IPS DF 19.7 (cell line): ENCODE measurements around the gene DNM1L.

Experiments used
- DNase-seq: peaks from one replicate; pipeline ENCODE4 v3.0.0-alpha.2; 2013; ENCODE audit warnings: low read depth, low spot score

DNM1L gene

GRCh38 chr12:32679091-32679919 lies at the start of gene DNM1L:
Gene DNM1L, plus strand, starts transcription at chr12:32679301. Its CDS starts 63 bp downstream, at chr12:32679364.
- peak; percentile 90 for DNase-seq

DNA sequence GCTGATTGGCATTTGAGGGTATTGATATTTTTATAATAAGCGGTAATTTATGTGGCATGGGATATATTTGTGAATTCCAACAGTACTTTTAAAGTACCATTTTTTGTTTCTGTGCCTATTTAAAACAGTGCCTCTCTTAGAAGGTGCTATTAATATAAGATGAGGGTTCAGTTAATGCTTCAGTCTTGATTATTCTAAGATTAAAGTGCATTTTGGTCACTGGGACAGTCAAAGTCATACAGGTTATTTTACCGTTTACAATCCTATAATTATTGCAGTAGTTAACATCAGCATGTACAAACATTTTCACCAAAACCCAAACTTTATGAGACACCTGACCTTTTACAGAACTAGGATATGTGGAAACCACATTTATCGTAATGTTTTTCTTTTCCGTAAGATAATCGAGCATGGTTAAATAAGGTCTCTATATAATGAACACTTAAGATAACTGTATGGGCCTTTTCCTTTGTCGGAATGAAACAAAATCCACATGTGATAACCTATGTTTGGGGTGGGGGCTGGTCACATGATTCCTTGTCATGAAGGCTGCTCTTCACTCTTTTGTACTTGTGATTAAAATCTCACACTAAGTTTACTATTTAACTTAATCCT lies 37.7 kb upstream of the DNM1L start:
- DNase-seq, result no peak

DNA sequence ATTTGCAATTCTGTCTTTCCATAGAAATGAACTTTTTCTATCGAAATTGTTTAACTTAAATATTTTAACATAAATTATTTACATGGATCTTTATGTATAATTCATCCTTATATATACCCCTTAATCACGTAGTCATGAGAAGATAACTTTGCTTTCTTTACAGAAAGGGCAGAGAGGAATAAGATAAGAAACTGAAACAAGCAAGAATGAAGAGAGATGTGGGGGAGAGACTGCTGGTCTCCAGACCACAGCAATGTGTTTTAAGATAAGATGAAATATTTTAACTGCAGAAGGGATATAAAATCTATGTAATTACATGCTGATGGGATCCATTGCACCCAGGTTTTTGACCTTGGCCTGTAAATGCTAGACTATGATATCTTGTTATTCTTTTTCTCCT lies 34.7 kb upstream of the DNM1L start:
- DNase-seq, result no peak

DNA sequence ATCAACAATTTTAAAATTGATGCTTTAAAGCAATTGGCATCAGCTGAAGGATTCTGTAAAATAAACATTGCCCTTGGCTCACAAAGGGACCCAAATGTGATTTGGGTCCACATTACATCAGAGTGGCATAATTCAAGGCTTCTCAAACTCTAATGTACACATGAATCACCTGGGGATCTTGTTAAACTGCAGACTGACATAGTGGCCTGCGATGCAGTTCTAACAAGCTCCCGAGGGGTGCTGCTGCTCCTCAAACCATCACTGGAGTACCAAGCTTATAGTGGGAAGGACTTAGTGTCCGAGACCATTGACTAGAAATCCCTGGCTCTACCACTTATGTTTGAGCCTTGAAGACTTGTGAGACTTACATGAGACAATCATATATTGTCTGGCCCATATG lies 31.8 kb upstream of the DNM1L start:
- no peak for DNase-seq

- DNase-seq, result no peak
Observed at GRCh38 chr12:32650508-32650907, 28.6 kb upstream of the DNM1L start.

DNA sequence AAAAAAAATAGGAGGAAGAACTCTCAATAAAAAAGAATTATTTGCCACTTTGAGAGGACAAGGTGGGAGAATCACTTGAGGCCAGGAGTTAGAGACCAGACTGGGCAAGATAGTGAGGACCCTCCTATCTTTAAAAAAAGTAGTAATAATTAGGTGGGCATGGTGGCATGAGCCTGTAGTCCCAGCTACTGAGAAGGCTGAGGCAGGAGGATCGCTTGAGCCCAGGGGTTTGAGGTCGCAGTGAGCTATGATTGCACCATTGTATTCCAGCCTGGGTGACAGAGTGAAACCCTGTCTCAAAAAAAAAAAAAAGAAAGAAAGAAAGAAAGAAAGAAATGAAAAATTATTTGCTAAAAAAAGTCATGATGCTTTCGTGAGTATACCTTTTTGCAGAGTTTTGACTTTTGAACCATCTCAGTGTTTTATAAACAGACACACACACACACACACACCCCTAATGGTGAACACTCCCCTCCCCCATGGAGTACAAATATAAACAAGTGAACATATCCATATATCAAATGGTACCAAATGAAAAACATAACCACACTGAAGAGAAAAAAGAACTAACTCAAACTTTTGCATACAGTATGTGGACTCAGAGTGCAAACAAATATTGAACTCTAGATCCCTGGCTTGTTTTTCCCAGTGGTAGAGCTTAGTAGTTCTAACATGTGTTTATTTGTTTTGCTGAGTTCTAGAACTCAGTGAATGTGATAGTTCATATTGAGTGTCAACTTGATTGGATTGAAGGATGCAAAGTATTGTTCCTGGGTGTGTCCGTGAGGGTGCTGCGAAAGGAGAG lies 27.7 kb upstream of the DNM1L start:
- no peak for DNase-seq

DNA sequence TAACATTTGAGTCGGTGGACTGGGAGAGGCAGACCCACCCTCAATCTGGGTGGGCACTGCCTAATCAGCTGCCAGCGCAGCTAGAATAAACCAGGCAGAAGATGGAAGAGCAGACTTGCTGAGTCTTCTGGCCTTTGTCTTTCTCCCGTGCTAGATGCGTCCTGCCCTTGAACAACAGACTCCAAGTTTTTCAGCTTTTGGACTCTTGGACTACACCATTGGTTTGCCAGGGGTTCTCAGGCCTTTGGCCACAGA lies 27.2 kb upstream of the DNM1L start:
- DNase-seq, result no peak

DNA sequence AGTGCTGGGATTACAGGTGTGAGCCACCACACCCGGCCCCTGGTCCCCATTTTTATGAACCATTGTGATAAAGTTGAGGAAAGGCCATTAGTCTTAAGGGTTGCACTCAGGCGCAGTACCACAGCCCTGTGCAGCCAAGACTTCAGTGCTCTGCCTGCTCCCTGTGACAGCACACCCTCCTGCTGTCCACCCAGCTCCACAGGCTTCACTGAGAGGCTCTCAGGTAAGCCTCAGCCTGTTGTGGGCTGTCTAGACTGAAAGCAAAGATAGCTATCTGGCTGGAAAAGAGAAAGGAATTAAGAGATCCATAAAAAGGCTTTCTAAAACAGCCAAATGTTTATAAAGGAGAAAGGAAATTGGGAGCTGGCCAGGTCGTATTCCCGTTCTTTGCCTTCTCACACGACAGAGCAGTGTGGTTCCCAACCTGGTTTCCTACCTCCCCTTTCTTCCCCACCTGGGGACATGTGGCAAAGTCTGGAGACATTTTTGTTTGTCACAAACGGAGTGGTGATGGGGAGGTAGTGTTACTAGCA lies 19.1 kb upstream of the DNM1L start:
- DNase-seq, result no peak

DNA sequence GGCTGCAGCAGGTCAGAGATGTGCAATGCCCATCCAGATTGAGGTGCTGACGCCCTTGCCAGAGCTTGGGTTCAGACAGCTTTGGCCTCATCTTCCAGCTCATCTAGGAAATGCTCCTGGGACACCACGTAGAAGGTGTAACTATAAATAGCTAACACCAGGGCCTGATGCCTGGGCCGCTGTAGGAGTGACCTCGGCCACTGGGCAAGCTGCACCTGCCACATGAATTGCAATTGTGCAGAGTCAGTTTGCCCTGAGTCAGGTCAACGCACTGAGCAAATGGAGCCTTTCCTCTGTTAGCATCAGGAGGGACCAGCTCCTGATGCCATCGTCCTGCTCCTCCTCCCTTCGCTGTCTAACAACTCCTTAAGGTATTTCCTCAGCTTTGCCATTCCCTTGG lies 17.4 kb upstream of the DNM1L start:
- DNase-seq, result no peak

DNA sequence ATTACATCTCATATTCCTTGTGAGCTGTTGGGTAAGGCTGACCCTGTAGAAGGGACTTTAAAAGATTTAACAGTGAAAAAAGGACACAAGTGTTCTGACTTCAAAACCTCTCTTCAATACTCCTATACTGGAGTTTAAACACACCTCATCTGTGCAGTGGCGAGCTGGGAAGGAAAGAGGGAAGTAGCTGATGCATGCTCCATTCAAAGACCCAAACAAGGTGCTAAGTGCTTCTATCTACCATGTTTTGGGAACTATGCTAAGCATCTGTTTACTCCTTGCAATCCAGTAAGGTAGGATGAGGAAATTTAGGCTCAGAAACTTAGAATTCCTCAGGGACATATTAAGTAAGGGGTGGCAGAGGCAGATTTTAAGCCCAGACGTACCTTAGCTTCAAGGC lies 16.4 kb upstream of the DNM1L start:
- no peak for DNase-seq

DNA sequence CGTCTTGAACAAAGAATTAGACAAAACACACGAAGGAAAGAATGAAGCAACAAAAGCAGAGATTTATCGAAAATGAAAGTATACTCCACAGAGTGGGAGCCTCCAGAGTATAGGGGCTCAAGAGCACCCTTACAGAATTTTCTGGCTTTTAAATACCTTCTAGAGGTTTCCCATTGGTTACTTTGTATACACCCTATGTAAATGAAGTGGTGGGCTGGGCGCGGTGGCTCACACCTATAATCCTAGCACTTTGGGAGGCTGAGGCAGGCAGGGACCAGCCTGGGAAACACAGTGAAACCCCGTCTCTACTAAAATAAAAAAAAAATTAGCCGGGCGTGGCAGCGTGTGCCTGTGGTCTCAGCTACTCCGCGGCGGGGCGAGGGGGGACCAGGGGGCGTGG lies 13.1 kb upstream of the DNM1L start:
- DNase-seq, result no peak

- DNase-seq, result no peak
Observed at GRCh38 chr12:32669584-32669983, 9.5 kb upstream of the DNM1L start.

GRCh38 chr12:32671930-32672780 lies 6.9 kb upstream of the DNM1L start:
- DNase-seq, result peak; percentile 45

DNA sequence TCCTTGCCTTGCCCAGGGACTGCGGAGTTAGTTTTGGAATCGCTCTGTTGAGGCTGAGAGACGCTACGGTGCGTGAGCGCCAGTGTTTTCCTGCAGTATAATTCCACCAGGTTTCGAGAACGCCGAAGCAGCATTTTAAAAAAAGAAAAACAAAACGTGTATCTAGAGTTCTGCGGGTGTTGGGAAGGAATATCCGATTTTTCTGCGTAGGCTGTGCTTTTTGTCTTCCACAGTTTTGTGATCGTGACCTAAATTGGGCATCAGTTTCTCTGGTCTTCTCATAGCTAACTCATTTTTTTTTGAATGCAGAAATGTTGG lies 778 bp downstream of the DNM1L start:
- DNase-seq, result no peak

DNA sequence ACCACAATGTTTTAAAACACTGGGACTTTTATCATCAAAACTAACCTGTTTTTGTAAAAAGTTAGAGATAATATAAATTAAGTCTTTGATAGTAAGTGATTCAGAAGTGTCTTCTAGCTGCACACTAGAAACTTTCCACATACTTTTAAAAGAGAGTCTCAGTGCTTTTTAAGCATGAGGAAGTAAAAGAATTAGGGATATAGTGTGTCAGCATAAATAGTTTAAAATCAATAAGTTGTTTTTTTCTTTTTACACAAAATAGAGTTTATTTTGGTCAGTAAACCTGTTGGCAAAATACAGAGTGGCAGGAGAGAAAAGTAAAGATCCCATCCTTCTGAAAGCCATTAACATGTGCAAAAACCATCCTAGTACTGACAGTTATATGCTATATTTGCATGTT lies 1.7 kb downstream of the DNM1L start:
- DNase-seq, result no peak

DNA sequence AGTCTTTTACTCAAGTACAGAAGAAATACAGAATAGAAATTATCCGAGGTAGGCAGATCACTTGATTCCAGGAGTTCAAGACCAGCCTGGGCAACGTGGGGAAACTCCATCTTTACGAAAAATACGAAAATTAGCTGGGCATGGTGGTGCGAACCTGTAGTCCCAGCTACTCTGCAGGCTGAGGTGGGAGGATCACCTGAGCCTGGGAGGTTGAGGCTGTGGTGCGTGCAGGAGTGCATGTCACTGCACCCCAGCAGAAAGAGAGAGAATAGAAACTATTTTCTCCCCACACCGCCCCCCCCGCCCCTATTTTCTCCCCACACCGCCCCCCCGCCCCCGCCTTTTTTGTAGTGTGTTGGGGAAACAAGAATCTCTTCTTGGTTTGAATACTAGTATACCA lies 2.2 kb downstream of the DNM1L start:
- DNase-seq, result no peak

DNA sequence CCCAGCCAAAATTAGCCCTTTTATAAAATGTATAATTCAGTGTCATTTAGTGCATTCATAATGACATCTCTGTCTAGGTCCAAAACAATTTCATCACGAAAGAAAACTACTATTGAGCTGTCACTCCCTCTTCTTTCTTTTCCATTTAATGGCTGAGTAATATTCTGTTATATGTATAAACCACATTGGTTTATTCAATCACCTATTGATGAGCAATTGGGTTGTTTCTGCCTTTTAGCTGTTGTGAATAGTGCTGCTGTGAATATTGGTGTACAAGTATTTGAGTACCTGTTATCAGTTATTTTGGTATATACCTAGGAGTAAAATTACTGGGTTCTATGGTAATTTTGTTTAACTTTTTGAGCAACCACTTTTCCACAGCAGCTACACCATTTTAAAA lies 7.2 kb downstream of the DNM1L start:
- DNase-seq, result no peak

DNA sequence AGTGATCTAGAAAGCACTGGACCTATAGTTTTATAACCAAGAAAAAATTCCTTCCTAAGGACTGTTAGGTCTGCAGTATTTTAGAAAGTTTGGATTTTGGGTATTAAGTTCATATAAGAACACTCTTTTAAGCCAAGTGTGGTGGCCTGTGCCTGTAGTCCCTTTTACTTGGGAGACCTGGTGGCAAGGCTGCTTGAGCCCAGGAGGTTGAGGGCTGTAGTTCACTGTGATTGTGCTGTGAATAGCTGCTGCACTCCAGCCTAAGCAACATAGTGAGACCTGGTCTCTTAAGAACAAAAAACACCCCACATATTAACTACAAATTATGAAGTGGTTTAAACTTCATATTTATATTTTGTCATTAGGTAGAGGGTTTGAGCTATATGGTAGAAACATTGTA lies 9.7 kb downstream of the DNM1L start:
- no peak for DNase-seq

- no peak for DNase-seq
Observed at GRCh38 chr12:32690927-32691326, 11.8 kb downstream of the DNM1L start.

GRCh38 chr12:32692358-32692757 lies 13.3 kb downstream of the DNM1L start:
- no peak for DNase-seq

- DNase-seq, result no peak
Observed at GRCh38 chr12:32693036-32693435, 13.9 kb downstream of the DNM1L start.

GRCh38 chr12:32695787-32696186 lies 16.7 kb downstream of the DNM1L start:
- DNase-seq, result no peak
